ENCODE data around the gene MICU2.

Gene MICU2

GRCh38 chr13:21603531-21604448, at the start of gene MICU2:
MICU2 (minus strand) TSS chr13:21604170; CDS start chr13:21604148, 22 bp downstream.
- peak; percentile 93 to 98 for DNase-seq

DNA sequence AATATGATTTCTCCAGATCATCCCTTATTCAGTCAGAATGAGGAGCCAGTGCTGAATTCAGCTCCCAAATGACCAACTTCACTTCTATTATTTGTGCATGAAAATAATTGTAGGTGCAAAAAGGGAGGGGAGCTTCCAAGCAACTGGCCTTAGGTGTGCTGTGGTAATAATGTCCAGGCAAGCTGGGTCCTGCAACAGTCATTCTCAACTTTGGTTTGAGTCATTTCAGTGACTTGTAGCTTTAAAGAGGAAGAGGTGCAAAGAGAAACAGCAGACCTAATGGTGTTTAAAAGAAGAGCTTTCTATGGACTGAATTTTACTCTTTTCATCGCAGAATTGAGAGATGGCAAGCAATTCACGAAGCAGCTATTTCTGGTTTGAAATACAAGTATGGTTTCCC, 37.7 kb upstream of the MICU2 start:
- DNase-seq = no peak

- no peak for DNase-seq
Observed at GRCh38 chr13:21639561-21639960, 35.6 kb upstream of the MICU2 start.

DNA sequence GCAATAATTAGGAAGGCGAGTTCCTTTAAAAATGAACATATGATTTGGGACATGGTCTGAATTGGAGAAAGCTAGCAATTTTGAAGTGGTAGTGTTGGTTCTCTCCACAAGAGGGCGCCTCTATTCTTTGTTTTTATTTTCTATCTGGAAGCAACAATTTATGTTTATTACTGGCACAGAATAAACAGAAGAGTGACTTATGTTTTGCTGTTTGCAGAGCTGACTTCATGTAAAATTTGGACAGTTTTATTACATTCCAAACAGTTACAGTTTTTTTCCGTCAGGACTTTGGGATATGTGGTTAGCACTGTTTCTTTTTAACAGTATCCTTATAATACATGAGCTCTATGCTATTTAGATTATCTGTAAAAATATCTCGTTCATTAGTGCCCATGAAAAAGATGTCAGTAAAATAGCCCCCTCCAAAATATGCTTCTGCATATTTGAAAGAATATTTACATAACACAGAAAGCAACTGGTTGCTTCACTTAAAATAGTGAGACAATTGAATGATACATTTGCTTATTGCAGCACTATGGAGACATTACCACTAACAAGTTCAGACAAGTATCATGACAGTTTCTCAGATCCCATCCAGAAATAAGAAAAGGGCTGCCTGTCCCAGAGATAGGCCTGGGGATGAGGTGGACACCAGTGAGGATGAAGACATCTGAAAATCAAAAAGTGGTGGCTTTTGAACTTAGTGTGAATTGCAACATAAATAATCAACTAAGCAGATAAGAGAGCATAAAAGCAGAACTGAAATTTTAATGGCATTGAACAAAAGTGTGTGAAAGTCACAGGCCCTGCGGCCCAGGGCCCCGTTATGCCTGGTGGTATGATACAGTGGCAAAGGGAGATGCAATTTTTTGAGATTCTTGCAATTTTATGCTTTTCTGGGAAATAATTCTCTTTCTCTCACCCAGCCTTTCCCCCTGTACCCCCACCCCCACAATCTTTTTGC, 34.6 kb upstream of the MICU2 start:
- DNase-seq = peak in 1 of 2 experiments; percentile 68

- no peak for DNase-seq
Observed at GRCh38 chr13:21637296-21637695, 33.3 kb upstream of the MICU2 start.

DNA sequence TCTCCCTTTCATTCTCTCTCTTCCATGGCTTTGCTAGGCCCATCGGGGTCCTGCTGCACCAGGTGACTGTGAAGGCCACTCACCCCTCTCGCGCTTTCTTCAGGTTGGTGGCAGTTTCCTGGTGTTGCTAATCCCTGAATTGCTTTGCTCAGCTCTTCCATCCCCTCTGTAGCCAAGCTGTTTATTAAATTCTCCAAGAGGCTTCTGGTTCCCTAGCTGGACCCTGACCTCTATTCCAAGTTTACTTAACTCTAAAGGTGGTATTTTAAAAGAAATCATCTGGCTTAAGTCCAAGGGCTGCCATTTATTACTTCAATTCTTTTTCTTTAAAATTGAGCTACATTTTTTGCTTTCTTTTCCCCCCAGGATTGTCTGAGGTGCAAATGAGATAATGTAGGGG, 32.7 kb upstream of the MICU2 start:
- no peak for DNase-seq

GRCh38 chr13:21632196-21632595, 28.2 kb upstream of the MICU2 start:
- no peak for DNase-seq

DNA sequence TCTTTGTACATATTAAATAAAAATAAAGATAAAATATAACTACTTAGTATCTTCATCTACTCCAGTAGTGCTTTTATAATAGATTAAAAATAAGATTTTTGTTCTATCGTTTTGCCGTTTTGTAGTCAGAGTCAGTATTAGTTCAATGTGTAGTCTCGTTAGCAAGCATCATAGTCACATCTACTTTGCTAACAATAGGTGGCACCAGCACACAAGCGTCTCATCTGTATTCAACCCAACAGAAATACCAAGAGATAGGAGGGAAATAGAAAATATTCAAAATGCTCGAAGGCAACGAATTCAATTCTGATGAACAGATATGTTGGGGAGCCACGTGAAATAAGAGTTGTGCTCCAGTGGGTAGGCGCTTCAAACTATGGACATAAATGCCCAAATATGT, 21.4 kb upstream of the MICU2 start:
- peak; percentile 51 to 80 for DNase-seq

DNA sequence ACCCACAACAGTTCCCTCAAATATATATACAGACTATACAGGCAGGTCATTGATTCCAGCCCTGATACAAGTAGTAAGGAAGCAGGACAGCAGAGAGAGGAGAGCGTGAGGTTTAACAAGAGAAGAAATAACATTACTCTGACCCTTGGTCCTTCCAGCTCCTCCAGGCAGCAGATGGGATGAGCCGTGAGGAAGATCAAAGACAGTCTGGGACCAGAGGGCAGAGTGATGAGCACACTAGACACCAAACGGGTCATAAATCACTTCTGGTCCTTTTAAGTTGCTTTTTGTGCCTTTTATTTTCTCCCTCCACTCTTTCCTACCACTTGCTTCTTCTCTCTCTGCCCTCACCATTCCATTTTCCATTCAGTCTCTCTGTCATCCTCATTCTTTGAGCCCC, 16.9 kb upstream of the MICU2 start:
- no peak for DNase-seq

DNA sequence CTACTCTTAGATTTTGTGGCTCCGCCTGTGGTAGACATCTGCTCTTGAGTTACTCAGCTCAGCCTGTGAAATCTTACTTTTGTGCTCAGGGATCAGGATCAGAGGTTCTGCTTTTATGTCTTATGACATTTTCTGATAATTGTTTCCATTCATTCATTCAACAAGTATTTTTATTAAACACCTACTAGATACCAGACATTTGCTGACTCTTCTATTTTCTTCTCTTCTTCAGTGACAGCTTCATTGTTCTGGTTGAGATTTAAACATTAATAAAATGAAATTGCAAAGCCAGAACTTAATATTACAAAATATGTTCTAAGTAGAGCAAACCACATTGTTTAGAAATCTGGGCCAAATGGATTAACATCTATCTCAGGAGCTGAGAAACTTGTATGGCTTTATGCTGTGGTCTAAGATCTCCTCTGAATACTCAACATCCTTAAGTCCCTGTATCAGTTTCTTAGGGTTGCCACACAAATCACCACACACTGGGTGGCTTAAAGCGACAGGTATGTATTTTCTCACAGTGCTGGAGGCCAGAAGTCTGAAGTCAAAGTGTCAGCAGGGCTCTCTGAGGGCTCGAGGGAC, 15.8 kb upstream of the MICU2 start:
- no peak for DNase-seq

GRCh38 chr13:21616880-21617279, 12.9 kb upstream of the MICU2 start:
- DNase-seq = no peak

DNA sequence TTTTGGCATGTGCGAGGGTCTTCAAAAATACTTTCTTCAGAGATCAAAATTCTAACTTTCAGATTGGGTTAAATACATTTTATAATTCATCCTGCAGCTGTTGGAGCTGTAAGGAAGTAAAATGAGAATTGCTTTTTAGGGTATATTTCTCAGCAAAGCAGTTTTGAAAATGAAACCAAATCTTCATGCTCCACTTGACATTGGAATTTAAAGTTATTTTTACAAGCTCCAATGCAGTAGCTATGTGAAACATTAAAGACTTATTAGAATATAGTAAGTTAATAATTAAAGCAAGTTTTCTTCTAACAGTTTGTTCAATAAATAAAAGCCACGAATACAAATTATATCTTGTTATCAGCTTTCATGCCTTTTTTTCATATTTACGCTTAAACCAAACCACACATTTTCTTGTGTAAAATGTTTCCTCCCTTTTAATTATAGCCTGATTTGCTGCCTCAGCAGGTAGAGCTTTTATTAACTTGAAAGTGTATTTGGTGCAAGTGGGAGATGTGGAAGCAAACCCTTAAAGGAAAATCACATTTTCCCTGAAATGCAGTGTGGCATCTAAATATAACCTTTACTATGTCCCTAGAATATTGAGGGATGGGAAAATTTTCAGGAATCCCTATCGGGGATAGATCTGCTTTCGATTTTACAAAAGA, 12.4 kb upstream of the MICU2 start:
- no peak for DNase-seq

GRCh38 chr13:21615427-21615826, 11.5 kb upstream of the MICU2 start:
- DNase-seq = peak in 1 of 2 experiments; percentile 34

- no peak for DNase-seq
Observed at GRCh38 chr13:21613791-21614190, 9.8 kb upstream of the MICU2 start.

DNA sequence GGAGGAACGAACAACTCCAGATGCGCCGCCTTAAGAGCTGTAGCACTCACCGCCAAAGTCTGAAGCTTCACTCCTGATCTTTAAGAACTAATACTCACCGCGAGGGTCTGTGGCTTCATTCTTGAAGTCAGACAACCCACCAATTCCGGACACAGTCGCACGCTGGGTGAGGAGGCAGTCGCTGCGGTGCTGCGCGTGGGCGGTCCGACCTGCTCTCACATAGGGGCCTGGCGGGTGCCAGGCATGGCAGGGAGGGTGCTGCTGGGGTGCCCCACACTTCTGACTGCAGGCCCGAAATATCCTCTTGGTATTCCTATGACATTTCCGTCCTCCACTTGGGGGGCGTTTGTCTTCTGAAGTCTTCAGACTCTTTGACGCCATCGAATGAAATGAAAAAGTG, 7.4 kb upstream of the MICU2 start:
- DNase-seq = no peak

DNA sequence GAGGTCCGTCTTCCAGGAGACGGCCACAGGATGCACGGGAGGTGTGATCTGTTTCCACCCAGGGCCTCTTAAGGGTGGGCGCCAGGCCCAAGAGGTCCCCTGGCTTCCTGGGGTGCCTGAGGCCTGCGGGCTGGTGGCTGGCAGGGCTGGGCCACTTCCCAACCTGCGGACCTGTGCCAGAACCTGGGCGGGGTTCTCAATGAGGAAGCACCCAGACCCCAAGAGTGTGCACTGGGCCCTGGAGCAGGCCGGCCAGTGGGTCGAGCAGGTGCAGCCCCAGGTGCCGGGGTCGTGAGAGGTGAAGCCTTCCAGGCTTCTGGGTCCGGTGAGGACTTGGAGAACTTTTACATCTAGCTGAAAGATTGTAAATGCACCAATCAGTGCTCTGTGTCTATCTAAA, 6.7 kb upstream of the MICU2 start:
- DNase-seq = no peak

DNA sequence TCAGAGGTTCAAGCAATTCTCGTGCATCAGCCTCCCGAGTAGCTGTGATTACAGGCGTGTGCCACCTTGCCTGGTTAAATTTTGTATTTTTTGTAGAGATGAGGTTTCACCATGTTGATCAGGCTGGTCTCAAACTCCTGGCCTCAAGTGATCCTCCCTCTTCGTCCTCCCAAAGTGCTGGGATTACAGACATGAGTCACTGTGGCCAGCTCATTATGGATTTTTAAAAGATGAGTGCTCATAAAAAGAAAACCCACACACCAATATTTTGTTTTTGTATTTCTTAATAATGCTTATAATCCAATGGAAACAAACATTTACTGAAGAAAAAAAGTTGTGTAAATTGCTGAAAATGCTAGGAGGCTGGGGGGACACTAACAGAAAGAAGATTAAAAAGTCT, 5.0 kb upstream of the MICU2 start:
- DNase-seq = no peak

DNA sequence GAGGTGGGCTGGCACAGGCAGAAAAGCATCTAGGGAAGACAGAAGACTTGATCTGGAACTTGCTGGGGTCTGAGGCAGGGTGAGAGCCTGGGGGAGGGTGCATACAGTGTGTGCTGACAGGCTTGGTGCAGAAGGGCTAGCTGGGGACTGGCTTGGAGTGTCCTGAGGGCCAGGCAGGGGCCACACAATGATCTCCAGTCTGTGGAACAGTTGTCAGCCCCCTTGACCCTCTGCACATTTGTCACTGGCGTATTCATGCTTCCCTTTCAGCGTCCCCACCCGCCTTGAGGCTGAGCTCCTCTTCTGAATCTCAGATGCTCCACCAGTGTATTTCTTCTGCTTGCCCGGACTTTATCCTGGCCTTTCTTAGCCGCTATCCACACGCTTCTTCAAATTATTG, 2.8 kb upstream of the MICU2 start:
- DNase-seq = no peak

DNA sequence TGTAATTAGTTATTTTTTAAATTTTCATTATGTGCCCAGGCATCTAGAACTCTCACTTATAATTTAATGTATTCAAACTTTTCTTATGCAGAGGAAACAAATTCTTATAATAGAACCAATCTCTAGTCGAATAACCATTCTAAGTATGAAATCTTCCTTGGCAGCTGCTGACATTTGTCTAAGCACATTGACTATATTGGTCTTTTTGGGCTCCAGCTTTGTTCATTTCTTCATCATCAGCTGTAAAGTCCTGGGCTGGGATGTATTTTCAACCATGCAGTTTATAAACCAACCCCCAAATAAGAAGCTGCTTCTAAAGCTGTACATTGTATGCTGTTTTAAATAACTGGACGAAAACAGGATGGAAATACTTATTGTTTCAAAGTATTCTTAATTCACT, 2.3 kb upstream of the MICU2 start:
- no peak for DNase-seq

- DNase-seq = no peak
Observed at GRCh38 chr13:21596722-21597121, 7.2 kb downstream of the MICU2 start.

- no peak for DNase-seq
Observed at GRCh38 chr13:21595546-21595822, 8.5 kb downstream of the MICU2 start.

DNA sequence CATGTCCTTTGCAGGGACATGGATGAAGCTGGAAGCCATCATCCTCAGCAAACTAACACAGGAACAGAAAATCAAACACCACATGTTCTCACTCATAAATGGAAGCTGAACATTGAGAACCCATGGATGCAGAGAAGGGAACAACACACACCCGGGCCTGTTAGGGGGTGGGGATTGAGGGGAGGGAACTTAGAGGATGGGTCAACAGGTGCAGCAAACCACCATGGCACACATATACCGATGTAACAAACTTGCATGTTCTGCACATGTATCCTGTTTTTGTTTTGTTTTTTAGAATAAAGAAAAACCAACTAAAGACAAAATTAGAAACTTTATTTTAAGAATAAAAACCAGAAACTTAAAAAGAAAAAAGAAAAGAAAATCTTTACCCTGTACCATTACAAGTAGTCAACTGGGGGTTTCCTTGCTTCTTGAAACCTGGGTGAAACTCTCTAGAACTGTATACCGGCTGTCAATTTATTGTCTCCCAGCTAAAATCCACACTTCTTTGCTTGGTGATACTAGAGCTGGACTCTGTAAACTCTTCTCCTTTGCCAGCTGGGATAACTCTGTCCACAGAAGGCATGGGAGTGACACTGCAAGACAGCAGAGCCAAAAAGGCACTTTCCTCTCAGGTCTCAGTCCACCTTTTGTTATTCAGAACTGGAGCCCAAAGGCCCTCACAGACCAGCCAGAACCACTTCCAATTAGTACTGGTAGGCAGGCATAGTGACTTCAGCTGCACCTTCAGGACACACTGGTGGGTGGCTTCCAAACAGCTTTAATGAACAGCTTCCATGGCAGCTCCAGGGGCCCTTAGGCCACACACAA, 9.0 kb downstream of the MICU2 start:
- no peak for DNase-seq

Data from NCI-H526 (cell line).